ENCODE measurements around the gene ACTN2.

GRCh38 chr1:236691348-236691747, 5.0 kb downstream of the ACTN2 start:
- TF ChIP-seq CTCF (IDR thresholded peaks at IDR 0.05) (no peak), POLR2AphosphoS5 (IDR thresholded peaks at IDR 0.05; ENCODE audit: low read depth, low read length) (no peak), REST (IDR thresholded peaks at IDR 0.05; ENCODE audit: insufficient read depth in 1 of 2, low read depth in 2 of 2, low read length in 1 of 2) (no peak), TCF7L2 (IDR thresholded peaks at IDR 0.05; ENCODE audit: low read depth, low read length) (no peak), SIN3A (IDR thresholded peaks at IDR 0.05; ENCODE audit: borderline replicate concordance, insufficient read depth, low read depth, low read length) (no peak)
